ENCODE measurements around the gene DTD1.

DTD1 gene

GRCh38 chr20:18671203-18671710, 83.4 kb downstream of the DTD1 start:
- TF ChIP-seq CTCF (IDR thresholded peaks at IDR 0.05; ENCODE audit: insufficient read depth, low read depth, low read length, missing control alignments), result no peak
- H3K4me3 ChIP-seq (ENCODE audit: low read length), result no peak overlapping the region
- DNase-seq (ENCODE audit: low read depth), result no peak

GRCh38 chr20:18672834-18673233, 85.0 kb downstream of the DTD1 start:
- no peak overlapping the region for H3K4me3 ChIP-seq (ENCODE audit: low read length)
- TF ChIP-seq CTCF (IDR thresholded peaks at IDR 0.05; ENCODE audit: insufficient read depth, low read depth, low read length, missing control alignments), result no peak
- no peak for DNase-seq (ENCODE audit: low read depth)

GRCh38 chr20:18676396-18676795, 88.5 kb downstream of the DTD1 start:
- no peak overlapping the region for H3K4me3 ChIP-seq (ENCODE audit: low read length)
- DNase-seq (ENCODE audit: low read depth), result no peak
- TF ChIP-seq CTCF (IDR thresholded peaks at IDR 0.05; ENCODE audit: insufficient read depth, low read depth, low read length, missing control alignments), result no peak

GRCh38 chr20:18677126-18677525, 89.3 kb downstream of the DTD1 start:
- DNase-seq (ENCODE audit: low read depth), result no peak
- TF ChIP-seq CTCF (IDR thresholded peaks at IDR 0.05; ENCODE audit: insufficient read depth, low read depth, low read length, missing control alignments), result no peak

GRCh38 chr20:18678549-18679419, 90.9 kb downstream of the DTD1 start:
- H3K4me3 ChIP-seq (ENCODE audit: low read length), result no peak overlapping the region
- DNase-seq (ENCODE audit: low read depth), result no peak
- no peak for TF ChIP-seq CTCF (IDR thresholded peaks at IDR 0.05; ENCODE audit: insufficient read depth, low read depth, low read length, missing control alignments)

More at GRCh38 chr20:18677126-18677525, 89.3 kb downstream of the DTD1 start:
- no peak overlapping the region for H3K4me3 ChIP-seq (ENCODE audit: low read length)

- no peak for DNase-seq (ENCODE audit: low read depth)
- no peak for TF ChIP-seq CTCF (IDR thresholded peaks at IDR 0.05; ENCODE audit: insufficient read depth, low read depth, low read length, missing control alignments)
- H3K4me3 ChIP-seq (ENCODE audit: low read length), result no peak overlapping the region
Measured at GRCh38 chr20:18683839-18684238, 96.0 kb downstream of the DTD1 start.
